HG02938 (cell line): ENCODE results near the gene OSGIN1.
A peak's percentile ranks its signal among the peaks of the same experiment; 100 is the strongest.
"Not testable (repeated sequence)": the region's sequence is repeated elsewhere in the genome, so short reads cannot be mapped to it uniquely, and the experiment has no call there.

Source experiments
- ATAC-seq: cut with Tn5 transposase; IDR thresholded peaks from one replicate; pipeline ENCODE4 v1.9.1; 2021; ENCODE audit warnings: mild to moderate bottlenecking, moderate library complexity; ENCODE audit not compliant: unreplicated experiment

OSGIN1 gene

GRCh38 chr16:83940119-83940518 is 12.9 kb upstream of the OSGIN1 start:
- no peak for ATAC-seq

- no peak for ATAC-seq
These were observed 12.2 kb upstream of the OSGIN1 start for GRCh38 chr16:83940630-83941378.

- not testable (repeated sequence) for ATAC-seq
These were observed 11.5 kb upstream of the OSGIN1 start for GRCh38 chr16:83941546-83941945.

- ATAC-seq: no peak
These were observed 11.0 kb upstream of the OSGIN1 start for GRCh38 chr16:83942074-83942473.

GRCh38 chr16:83942815-83943515 is 10.1 kb upstream of the OSGIN1 start:
- ATAC-seq: no peak

- ATAC-seq: no peak
These were observed 9.5 kb upstream of the OSGIN1 start for GRCh38 chr16:83943516-83944050.

- ATAC-seq: no peak
These were observed 7.5 kb upstream of the OSGIN1 start for GRCh38 chr16:83945587-83945986.

GRCh38 chr16:83946154-83946780 is 6.8 kb upstream of the OSGIN1 start:
- no peak for ATAC-seq

GRCh38 chr16:83946781-83947566 is 6.1 kb upstream of the OSGIN1 start:
- ATAC-seq: no peak

- ATAC-seq: no peak
These were observed 5.3 kb upstream of the OSGIN1 start for GRCh38 chr16:83947642-83948234.

- ATAC-seq: no peak
These were observed 3.9 kb upstream of the OSGIN1 start for GRCh38 chr16:83948914-83949723.

GRCh38 chr16:83949724-83950001 is 3.4 kb upstream of the OSGIN1 start:
- ATAC-seq: no peak

- ATAC-seq: not testable (repeated sequence)
These were observed 2.1 kb upstream of the OSGIN1 start for GRCh38 chr16:83950862-83951399.

GRCh38 chr16:83951544-83951943 is 1.5 kb upstream of the OSGIN1 start:
- ATAC-seq: no peak

- no peak for ATAC-seq
These were observed 477 bp upstream of the OSGIN1 start for GRCh38 chr16:83952587-83952939.

GRCh38 chr16:83953796-83954576 is 946 bp downstream of the OSGIN1 start:
- peak; percentile 44 for ATAC-seq

- ATAC-seq: no peak
These were observed 1.6 kb downstream of the OSGIN1 start for GRCh38 chr16:83954577-83955016.

- no peak for ATAC-seq
These were observed 2.4 kb downstream of the OSGIN1 start for GRCh38 chr16:83955218-83956130.
